ENCODE measurements around the gene FAM124B.

Gene FAM124B

DNA sequence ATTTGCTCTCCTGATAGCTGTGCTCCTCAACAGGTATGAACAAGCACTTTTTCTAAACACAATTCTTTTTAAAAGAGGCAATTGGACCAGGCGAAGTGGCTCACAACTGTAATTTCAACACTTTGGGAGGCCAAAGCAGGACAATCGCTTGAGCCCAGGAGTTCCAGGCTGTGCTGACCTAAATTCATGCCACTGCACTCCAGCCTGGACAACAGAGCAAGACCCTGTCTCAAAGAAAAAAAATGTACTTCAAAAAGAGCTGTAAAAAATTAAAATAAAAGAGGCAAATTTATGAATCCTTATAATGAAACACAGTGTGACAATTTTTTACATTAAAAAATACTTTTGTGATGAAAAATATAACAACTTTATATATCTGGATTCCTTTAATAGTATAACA lies 1.8 kb upstream of the FAM124B start:
- H3F3A ChIP-seq (ENCODE audit: insufficient read depth, low read length) = no peaks in the 10 kb centered on the region
- H3K27me3 ChIP-seq (ENCODE audit: insufficient read depth, low read length) = no peaks in the 10 kb centered on the region
- H4K20me1 ChIP-seq (ENCODE audit: insufficient read depth, low read length) = no peaks in the 10 kb centered on the region
- no peaks in the 10 kb centered on the region for H3K4me1 ChIP-seq (ENCODE audit: insufficient read depth, low read length, severe bottlenecking)
- no peak overlapping the region for H3K27ac ChIP-seq (ENCODE audit: low read depth, low read length, poor library complexity, severe bottlenecking)
- no peak overlapping the region for H3K9ac ChIP-seq (ENCODE audit: low read length)
- no peak overlapping the region for H2AFZ ChIP-seq (ENCODE audit: low read length)
- no peaks in the 10 kb centered on the region for H3K36me3 ChIP-seq (ENCODE audit: insufficient read depth, low read length)
- no peak for TF ChIP-seq EZH2 (IDR thresholded peaks at IDR 0.05; ENCODE audit: borderline replicate concordance, low read length)
- TF ChIP-seq, protein P1, sequence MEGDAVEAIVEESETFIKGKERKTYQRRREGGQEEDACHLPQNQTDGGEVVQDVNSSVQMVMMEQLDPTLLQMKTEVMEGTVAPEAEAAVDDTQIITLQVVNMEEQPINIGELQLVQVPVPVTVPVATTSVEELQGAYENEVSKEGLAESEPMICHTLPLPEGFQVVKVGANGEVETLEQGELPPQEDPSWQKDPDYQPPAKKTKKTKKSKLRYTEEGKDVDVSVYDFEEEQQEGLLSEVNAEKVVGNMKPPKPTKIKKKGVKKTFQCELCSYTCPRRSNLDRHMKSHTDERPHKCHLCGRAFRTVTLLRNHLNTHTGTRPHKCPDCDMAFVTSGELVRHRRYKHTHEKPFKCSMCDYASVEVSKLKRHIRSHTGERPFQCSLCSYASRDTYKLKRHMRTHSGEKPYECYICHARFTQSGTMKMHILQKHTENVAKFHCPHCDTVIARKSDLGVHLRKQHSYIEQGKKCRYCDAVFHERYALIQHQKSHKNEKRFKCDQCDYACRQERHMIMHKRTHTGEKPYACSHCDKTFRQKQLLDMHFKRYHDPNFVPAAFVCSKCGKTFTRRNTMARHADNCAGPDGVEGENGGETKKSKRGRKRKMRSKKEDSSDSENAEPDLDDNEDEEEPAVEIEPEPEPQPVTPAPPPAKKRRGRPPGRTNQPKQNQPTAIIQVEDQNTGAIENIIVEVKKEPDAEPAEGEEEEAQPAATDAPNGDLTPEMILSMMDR (IDR thresholded peaks at IDR 0.05; ENCODE audit: low read length) = no peak
- H3K9me2 ChIP-seq (ENCODE audit: low read depth, low read length) = no peaks in the 10 kb centered on the region
- H3K79me2 ChIP-seq (ENCODE audit: insufficient read depth, low read length) = no peaks in the 10 kb centered on the region
- H3K4me2 ChIP-seq (ENCODE audit: low read length) = no peak overlapping the region
- H3K9me3 ChIP-seq (ENCODE audit: low read length) = no peaks in the 10 kb centered on the region
- H3K4me3 ChIP-seq (ENCODE audit: low read depth, low read length, poor library complexity, severe bottlenecking) = no peak overlapping the region

DNA sequence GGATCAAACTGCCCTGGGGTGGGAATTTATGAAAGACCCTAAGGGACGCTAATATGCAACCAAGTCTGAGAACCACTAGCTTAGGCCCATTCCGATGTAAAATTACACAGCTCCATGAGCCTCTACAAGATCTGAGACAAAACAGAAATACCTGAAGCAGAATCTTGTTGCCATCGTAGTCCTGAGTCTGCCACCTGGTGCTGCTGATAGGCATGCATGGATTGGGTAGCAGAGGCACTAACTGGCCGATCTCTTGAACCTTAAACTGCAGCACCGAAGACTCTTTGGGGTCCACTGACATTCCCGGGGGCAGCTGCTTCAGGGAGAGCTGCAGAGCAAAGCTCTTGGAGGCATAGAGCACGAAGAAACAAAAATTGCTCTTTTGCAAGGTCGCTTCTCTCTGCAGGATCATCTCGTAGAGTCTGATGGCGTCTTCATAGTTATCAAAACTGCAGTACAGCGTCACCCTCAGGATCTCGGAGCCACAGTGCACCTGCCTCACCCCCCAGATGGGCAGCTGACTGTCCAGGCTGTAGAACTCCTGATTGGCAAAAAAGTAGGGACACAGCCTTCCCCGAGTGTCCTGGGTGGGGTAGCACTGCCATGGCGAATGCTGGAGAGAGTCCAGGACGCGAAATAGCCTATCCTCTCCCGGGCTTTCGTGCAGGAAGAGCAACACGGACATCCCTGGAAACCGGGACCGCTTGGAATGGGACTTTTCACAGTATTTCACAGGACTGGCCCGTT lies 848 bp downstream of the FAM124B start:
- no peak overlapping the region for H3K9ac ChIP-seq (ENCODE audit: low read length)
- H3K4me2 ChIP-seq (ENCODE audit: low read length) = no peak overlapping the region
- no peak overlapping the region for H3K4me3 ChIP-seq (ENCODE audit: low read depth, low read length, poor library complexity, severe bottlenecking)
- H4K20me1 ChIP-seq (ENCODE audit: insufficient read depth, low read length) = no peaks in the 10 kb centered on the region
- no peak overlapping the region for H2AFZ ChIP-seq (ENCODE audit: low read length)
- no peaks in the 10 kb centered on the region for H3K27me3 ChIP-seq (ENCODE audit: insufficient read depth, low read length)
- H3K4me1 ChIP-seq (ENCODE audit: insufficient read depth, low read length, severe bottlenecking) = no peaks in the 10 kb centered on the region
- H3K9me2 ChIP-seq (ENCODE audit: low read depth, low read length) = no peaks in the 10 kb centered on the region
- no peak overlapping the region for H3K27ac ChIP-seq (ENCODE audit: low read depth, low read length, poor library complexity, severe bottlenecking)
- no peaks in the 10 kb centered on the region for H3K79me2 ChIP-seq (ENCODE audit: insufficient read depth, low read length)
- no peaks in the 10 kb centered on the region for H3F3A ChIP-seq (ENCODE audit: insufficient read depth, low read length)
- TF ChIP-seq EZH2 (IDR thresholded peaks at IDR 0.05; ENCODE audit: borderline replicate concordance, low read length) = no peak
- TF ChIP-seq, protein P1 (IDR thresholded peaks at IDR 0.05; ENCODE audit: low read length) = no peak
- H3K36me3 ChIP-seq (ENCODE audit: insufficient read depth, low read length) = no peaks in the 10 kb centered on the region
- H3K9me3 ChIP-seq (ENCODE audit: low read length) = no peaks in the 10 kb centered on the region

DNA sequence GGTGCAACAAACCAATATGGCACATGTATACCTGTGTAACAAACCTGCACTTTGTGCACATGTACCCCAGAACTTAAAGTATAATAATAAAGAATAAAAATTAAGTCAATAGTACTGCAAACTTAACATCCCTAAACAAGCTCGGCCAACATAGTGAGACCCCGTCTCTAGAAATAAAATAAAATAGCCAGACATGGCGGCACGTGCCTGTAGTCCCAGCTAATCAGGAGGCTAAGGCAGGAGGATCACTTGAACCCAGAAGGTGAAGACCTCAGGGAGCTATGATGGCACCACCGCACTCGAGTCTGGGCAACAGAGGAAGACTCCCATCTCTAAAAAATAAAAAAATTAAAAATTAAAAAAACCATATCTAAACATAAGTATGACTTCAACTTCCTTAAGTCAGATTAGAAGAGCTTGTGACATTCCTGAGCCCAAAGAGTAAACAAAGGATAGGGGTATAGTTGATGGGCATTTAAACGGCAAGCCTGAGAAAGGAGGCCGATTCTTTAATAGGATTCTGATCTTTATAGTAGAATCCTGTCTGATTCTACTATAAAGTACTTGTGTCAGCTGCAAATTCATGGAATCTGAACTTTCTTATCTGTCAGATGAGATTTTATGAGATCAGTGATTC lies 1.6 kb downstream of the FAM124B start:
- H3K4me2 ChIP-seq (ENCODE audit: low read length) = no peak overlapping the region
- H3K4me1 ChIP-seq (ENCODE audit: insufficient read depth, low read length, severe bottlenecking) = no peaks in the 10 kb centered on the region
- no peaks in the 10 kb centered on the region for H3F3A ChIP-seq (ENCODE audit: insufficient read depth, low read length)
- no peak overlapping the region for H3K27ac ChIP-seq (ENCODE audit: low read depth, low read length, poor library complexity, severe bottlenecking)
- no peak overlapping the region for H3K4me3 ChIP-seq (ENCODE audit: low read depth, low read length, poor library complexity, severe bottlenecking)
- no peaks in the 10 kb centered on the region for H3K27me3 ChIP-seq (ENCODE audit: insufficient read depth, low read length)
- no peak overlapping the region for H3K9ac ChIP-seq (ENCODE audit: low read length)
- no peak overlapping the region for H2AFZ ChIP-seq (ENCODE audit: low read length)
- no peaks in the 10 kb centered on the region for H3K79me2 ChIP-seq (ENCODE audit: insufficient read depth, low read length)
- TF ChIP-seq, protein P1 (IDR thresholded peaks at IDR 0.05; ENCODE audit: low read length) = no peak
- TF ChIP-seq EZH2 (IDR thresholded peaks at IDR 0.05; ENCODE audit: borderline replicate concordance, low read length) = no peak
- no peaks in the 10 kb centered on the region for H4K20me1 ChIP-seq (ENCODE audit: insufficient read depth, low read length)
- H3K9me3 ChIP-seq (ENCODE audit: low read length) = no peaks in the 10 kb centered on the region
- H3K9me2 ChIP-seq (ENCODE audit: low read depth, low read length) = no peaks in the 10 kb centered on the region
- no peaks in the 10 kb centered on the region for H3K36me3 ChIP-seq (ENCODE audit: insufficient read depth, low read length)

All from OCI-LY1 (cell line).